HEK293 (cell line): ENCODE measurements around the gene TPO.

ENCODE experiments used
- CTCF ChIA-PET: fragments of 350-600 bp; formaldehyde crosslinking; extraction: SDS; loops from one replicate; lab custom pipeline; 2021; ENCODE audit warnings: antibody characterized with exemption; lab: Yijun Ruan, JAX
- POLR2A ChIA-PET: fragments of 300-600 bp; formaldehyde crosslinking; extraction: SDS; loops from one replicate; lab custom pipeline; 2020; ENCODE audit warnings: antibody characterized with exemption, inconsistent platforms; lab: Yijun Ruan, JAX
- H3K27ac ChIP-seq: fragments of 200-500 bp; sonication (Bioruptor generic); 2 replicates; pipeline ENCODE4 v1.5.1; 2014; ENCODE audit warnings: low read depth, low read length, control low read depth, inconsistent platforms; ENCODE audit errors: extremely low read depth
- H3K36me3 ChIP-seq, 2 experiments: fragments of 200-500 bp in 1 of 2; sonication (Bioruptor generic) in 1 of 2; 1 replicate in 1 of 2; 2 replicates in 1 of 2; pipeline ENCODE4 v1.5.1; 2014 to 2017; ENCODE audit warnings: inconsistent platforms in 2 of 2, low read length in 2 of 2; ENCODE audit not compliant: control insufficient read depth in 2 of 2, insufficient read depth in 1 of 2
- H3K4me1 ChIP-seq: fragments of 200-500 bp; sonication (Bioruptor generic); 2 replicates; pipeline ENCODE4 v1.5.1; 2014; ENCODE audit warnings: mild to moderate bottlenecking, low read length, inconsistent platforms; ENCODE audit not compliant: control insufficient read depth, insufficient read depth
- H3K4me3 ChIP-seq: 2 replicates; pipeline ENCODE4 v1.5.1; 2011; ENCODE audit warnings: low read depth, mild to moderate bottlenecking, control low read depth, low read length, moderate library complexity
- H3K9me3 ChIP-seq: fragments of 200-500 bp; sonication (Bioruptor generic); 2 replicates; pipeline ENCODE4 v1.5.1; 2014; ENCODE audit warnings: low read depth, low read length, inconsistent platforms; ENCODE audit not compliant: control insufficient read depth, insufficient read depth
- GLIS1 ChIP-seq: fragments of 450-650 bp; formaldehyde crosslinking; IDR thresholded peaks from 2 replicates; pipeline ENCODE4 v1.5.1; 2016; ENCODE audit warnings: missing biosample characterization, missing genetic modification characterization
- IKZF3 ChIP-seq: fragments of 450-650 bp; IDR thresholded peaks from 2 replicates; pipeline ENCODE4 v1.5.0; 2018; ENCODE audit warnings: missing biosample characterization, mild to moderate bottlenecking, missing genetic modification characterization, moderate library complexity
- KLF10 ChIP-seq: fragments of 450-650 bp; IDR thresholded peaks from 2 replicates; pipeline ENCODE4 v1.5.1; 2018; ENCODE audit warnings: missing biosample characterization, mild to moderate bottlenecking, missing genetic modification characterization
- OVOL3 ChIP-seq: fragments of 450-650 bp; formaldehyde crosslinking; IDR thresholded peaks from 2 replicates; pipeline ENCODE4 v1.5.1; 2016; ENCODE audit warnings: missing biosample characterization, missing genetic modification characterization
- SP2 ChIP-seq: fragments of 450-650 bp; formaldehyde crosslinking; IDR thresholded peaks from 2 replicates; pipeline ENCODE4 v1.5.1; 2016; ENCODE audit warnings: missing biosample characterization, missing genetic modification characterization
- SP3 ChIP-seq: fragments of 450-650 bp; formaldehyde crosslinking; IDR thresholded peaks from 2 replicates; pipeline ENCODE4 v1.5.1; 2016; ENCODE audit warnings: missing biosample characterization, missing genetic modification characterization
- WT1 ChIP-seq: fragments of 450-650 bp; formaldehyde crosslinking; IDR thresholded peaks from 2 replicates; pipeline ENCODE4 v1.5.1; 2016; ENCODE audit warnings: missing biosample characterization, missing genetic modification characterization
- ZBTB10 ChIP-seq: fragments of 450-650 bp; formaldehyde crosslinking; IDR thresholded peaks from 2 replicates; pipeline ENCODE4 v1.5.1; 2016; ENCODE audit warnings: missing biosample characterization, missing genetic modification characterization
- ZFP37 ChIP-seq: fragments of 450-650 bp; formaldehyde crosslinking; IDR thresholded peaks from 2 replicates; pipeline ENCODE4 v1.5.1; 2016; ENCODE audit warnings: missing biosample characterization, missing genetic modification characterization
- ZNF121 ChIP-seq: fragments of 450-650 bp; formaldehyde crosslinking; IDR thresholded peaks from 2 replicates; pipeline ENCODE4 v1.5.1; 2016; ENCODE audit warnings: missing biosample characterization, missing genetic modification characterization
- ZNF221 ChIP-seq: fragments of 450-650 bp; formaldehyde crosslinking; IDR thresholded peaks from 2 replicates; pipeline ENCODE4 v1.5.1; 2017; ENCODE audit warnings: missing biosample characterization, missing genetic modification characterization, borderline replicate concordance
- ZNF280D ChIP-seq: fragments of 450-650 bp; formaldehyde crosslinking; IDR thresholded peaks from 2 replicates; pipeline ENCODE4 v1.5.1; 2016; ENCODE audit warnings: missing biosample characterization, missing genetic modification characterization
- ZNF350 ChIP-seq: fragments of 450-650 bp; formaldehyde crosslinking; IDR thresholded peaks from 2 replicates; pipeline ENCODE4 v1.5.0; 2017; ENCODE audit warnings: missing biosample characterization, mild to moderate bottlenecking, missing genetic modification characterization
- ZNF423 ChIP-seq: fragments of 450-650 bp; formaldehyde crosslinking; IDR thresholded peaks from 2 replicates; pipeline ENCODE4 v1.5.1; 2016; ENCODE audit warnings: missing biosample characterization, missing genetic modification characterization
- ZNF473 ChIP-seq: fragments of 450-650 bp; formaldehyde crosslinking; IDR thresholded peaks from 2 replicates; pipeline ENCODE4 v1.5.1; 2017; ENCODE audit warnings: missing biosample characterization, missing genetic modification characterization
- ZNF549 ChIP-seq: fragments of 450-650 bp; IDR thresholded peaks from 2 replicates; pipeline ENCODE4 v1.5.1; 2018; ENCODE audit warnings: missing biosample characterization, missing genetic modification characterization, mild to moderate bottlenecking, inconsistent platforms, moderate library complexity
- ZNF555 ChIP-seq: fragments of 450-650 bp; formaldehyde crosslinking; conservative IDR thresholded peaks from 2 replicates; pipeline ENCODE4 v1.5.1; 2017; ENCODE audit warnings: missing biosample characterization, mild to moderate bottlenecking, missing genetic modification characterization, inconsistent platforms
- ZNF558 ChIP-seq: fragments of 450-650 bp; formaldehyde crosslinking; IDR thresholded peaks from 2 replicates; pipeline ENCODE4 v1.5.1; 2016; ENCODE audit warnings: missing biosample characterization, missing genetic modification characterization
- ZNF791 ChIP-seq: fragments of 450-650 bp; formaldehyde crosslinking; IDR thresholded peaks from 2 replicates; pipeline ENCODE4 v1.5.1; 2016; ENCODE audit warnings: missing biosample characterization, missing genetic modification characterization
- TF ChIP-seq, protein P1 (sequence below): IDR thresholded peaks from 2 replicates; pipeline ENCODE4 v1.6.1; 2011; ENCODE audit warnings: mild to moderate bottlenecking, low read depth, low read length, borderline replicate concordance
- TF ChIP-seq, protein P2 (sequence below): fragments of 450-650 bp; formaldehyde crosslinking; IDR thresholded peaks from 2 replicates; pipeline ENCODE4 v1.5.1; 2016; ENCODE audit warnings: missing biosample characterization, missing genetic modification characterization

Gene TPO

GRCh38 chr2:1374287-1374686 lies 39.0 kb upstream of the TPO start (continued):
- TF ChIP-seq ZNF121 (tag by site-specific recombination) (no peak), ZNF473 (tag by site-specific recombination) (no peak), KLF10 (no peak)

- ChIA-PET POLR2A (no interaction called here), CTCF (no interaction called here)
- Histone ChIP-seq H3K4me1 (no peaks in the 10 kb centered on the region), H3K4me3 (no peak overlapping the region), H3K27ac (no peak overlapping the region), H3K9me3 (no peaks in the 10 kb centered on the region)
- no peak for TF ChIP-seq SP3 (tag by site-specific recombination)
- no peak for TF ChIP-seq ZNF280D
- no peak for TF ChIP-seq SP2 (tag by site-specific recombination)
- no peak for TF ChIP-seq IKZF3
- no peak for TF ChIP-seq GLIS1 (tag by site-specific recombination)
- TF ChIP-seq, protein P1, sequence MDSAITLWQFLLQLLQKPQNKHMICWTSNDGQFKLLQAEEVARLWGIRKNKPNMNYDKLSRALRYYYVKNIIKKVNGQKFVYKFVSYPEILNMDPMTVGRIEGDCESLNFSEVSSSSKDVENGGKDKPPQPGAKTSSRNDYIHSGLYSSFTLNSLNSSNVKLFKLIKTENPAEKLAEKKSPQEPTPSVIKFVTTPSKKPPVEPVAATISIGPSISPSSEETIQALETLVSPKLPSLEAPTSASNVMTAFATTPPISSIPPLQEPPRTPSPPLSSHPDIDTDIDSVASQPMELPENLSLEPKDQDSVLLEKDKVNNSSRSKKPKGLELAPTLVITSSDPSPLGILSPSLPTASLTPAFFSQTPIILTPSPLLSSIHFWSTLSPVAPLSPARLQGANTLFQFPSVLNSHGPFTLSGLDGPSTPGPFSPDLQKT: no peak
- TF ChIP-seq ZNF350 (tag by site-specific recombination): no peak
- TF ChIP-seq, all 188 proteins: peak for 0
- no peaks in the 10 kb centered on the region for H3K36me3 ChIP-seq
These were observed 37.5 kb upstream of the TPO start for GRCh38 chr2:1375794-1376193.

DNA sequence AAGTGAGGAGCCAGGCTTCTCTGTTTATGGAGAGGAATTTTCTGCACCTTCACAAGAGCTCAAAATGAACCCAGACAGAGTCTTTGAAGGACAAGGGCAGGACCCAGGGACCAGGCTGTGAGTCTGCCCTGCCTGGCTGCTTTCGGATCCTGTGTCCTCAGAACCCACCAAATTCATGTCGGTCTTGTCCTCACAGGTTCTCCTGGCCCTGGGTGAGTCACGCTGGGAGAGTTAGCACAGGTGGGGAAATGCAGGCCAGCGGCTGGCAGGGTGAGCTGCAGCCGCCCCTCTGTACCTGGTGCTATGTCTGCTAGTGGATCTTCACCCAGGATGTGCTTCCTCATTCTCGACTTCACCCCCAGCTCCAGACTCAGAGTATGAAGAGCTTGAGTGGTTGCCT lies 35.8 kb upstream of the TPO start:
- H3K27ac ChIP-seq: no peak overlapping the region
- H3K4me1 ChIP-seq: no peaks in the 10 kb centered on the region
- POLR2A ChIA-PET: no interaction called here
- H3K9me3 ChIP-seq: no peaks in the 10 kb centered on the region
- H3K4me3 ChIP-seq: no peak overlapping the region
- no peaks in the 10 kb centered on the region for H3K36me3 ChIP-seq
- TF ChIP-seq OVOL3 (tag by site-specific recombination) (no peak), ZBTB10 (tag by site-specific recombination) (no peak), ZNF791 (tag by site-specific recombination) (no peak), ZFP37 (tag by site-specific recombination) (no peak), ZNF558 (no peak), ZNF549 (tag by site-specific recombination) (no peak), ZNF221 (no peak), ZNF555 (tag by site-specific recombination) (no peak), ZNF423 (tag by site-specific recombination) (no peak), WT1 (no peak)
- TF ChIP-seq, protein P2, sequence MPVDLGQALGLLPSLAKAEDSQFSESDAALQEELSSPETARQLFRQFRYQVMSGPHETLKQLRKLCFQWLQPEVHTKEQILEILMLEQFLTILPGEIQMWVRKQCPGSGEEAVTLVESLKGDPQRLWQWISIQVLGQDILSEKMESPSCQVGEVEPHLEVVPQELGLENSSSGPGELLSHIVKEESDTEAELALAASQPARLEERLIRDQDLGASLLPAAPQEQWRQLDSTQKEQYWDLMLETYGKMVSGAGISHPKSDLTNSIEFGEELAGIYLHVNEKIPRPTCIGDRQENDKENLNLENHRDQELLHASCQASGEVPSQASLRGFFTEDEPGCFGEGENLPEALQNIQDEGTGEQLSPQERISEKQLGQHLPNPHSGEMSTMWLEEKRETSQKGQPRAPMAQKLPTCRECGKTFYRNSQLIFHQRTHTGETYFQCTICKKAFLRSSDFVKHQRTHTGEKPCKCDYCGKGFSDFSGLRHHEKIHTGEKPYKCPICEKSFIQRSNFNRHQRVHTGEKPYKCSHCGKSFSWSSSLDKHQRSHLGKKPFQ (tag by site-specific recombination): no peak
- CTCF ChIA-PET: no interaction called here
